Left lung (tissue), 14 donors: ENCODE results near the gene SOX11. TPM values are rescaled to one million over a fixed set of nuclear protein-coding genes. Genes with fewer than 3 reads are reported as not detected.
A peak's percentile ranks its signal among the peaks of the same experiment; 100 is the strongest.
"Not testable (repeated sequence)": the region's sequence is repeated elsewhere in the genome, so short reads cannot be mapped to it uniquely, and the experiment has no call there.

Experiments
- ATAC-seq: fragments of 200-7000 bp; cut with Tn5 transposase; one replicate; pipeline ENCODE4 v1.9.1; 2020; ENCODE audit warnings: moderate library complexity
- DNase-seq, 4 donors: peaks; one replicate each; pipeline ENCODE4 v3.0.0-alpha.2; 2013 to 2020
- H3K27ac ChIP-seq, 2 donors: fragments of 200-600 bp; sonication (generic) in 1 of 2; one replicate each; pipeline versions ENCODE4 v1.5.0 to v1.8.0; 2020 to 2021
- H3K27me3 ChIP-seq, 2 donors: fragments of 200-600 bp; sonication (generic) in 1 of 2; one replicate each; pipeline versions ENCODE4 v1.5.0 to v1.8.0; 2020 to 2021
- H3K36me3 ChIP-seq, 2 donors: fragments of 200-600 bp; sonication (generic) in 1 of 2; one replicate each; pipeline versions ENCODE4 v1.5.0 to v1.8.0; 2020 to 2021
- H3K4me1 ChIP-seq, 2 donors: fragments of 200-600 bp; one replicate each; pipeline ENCODE4 v1.8.0; 2021
- H3K4me3 ChIP-seq, 2 donors: fragments of 200-600 bp; sonication (generic) in 1 of 2; one replicate each; pipeline versions ENCODE4 v1.5.0 to v1.8.0; 2020 to 2021; ENCODE audit warnings: mild to moderate bottlenecking in 1 of 2
- H3K9me3 ChIP-seq, 2 donors: fragments of 200-600 bp; sonication (generic) in 1 of 2; one replicate each; pipeline versions ENCODE4 v1.5.0 to v1.8.0; 2020 to 2021
- CTCF ChIP-seq, 2 donors: fragments of 200-600 bp; sonication (generic) in 1 of 2; IDR thresholded peaks; one replicate each; pipeline versions ENCODE4 v1.5.0 to v1.8.0; 2021; ENCODE audit warnings: antibody characterized with exemption in 2 of 2
- intact Hi-C, 2 donors: fragments of 100-400 bp; cut with DNase I; formaldehyde crosslinking; loops; one replicate each; pipeline versions ENCODE4 v1.11.2 to v1.14.2; 2022
- long read RNA-seq, 12 donors: library from polyadenylated mRNA in 2 of 12; unstranded in 2 of 12; transcript quantifications; one replicate each; pipeline ENCODE4 v2.0.0 and lab custom pipeline, GENCODE V29; 2019 to 2026
- polyA plus RNA-seq, 6 donors: library from polyadenylated mRNA; unstranded; fragments of 120-200 nt; gene quantifications; one replicate each; pipeline ENCODE4 v1.2.1, GENCODE V29; 2013; ENCODE audit not compliant: insufficient read length in 6 of 6
- total RNA-seq, 2 donors: library from RNA; stranded (reverse); fragmentation: NEBNext Ultra II Directional; extraction: Animal tissue kit (Norgen Biotek cat#: 25700); gene quantifications; one replicate each; pipeline ENCODE4 v1.2.1, GENCODE V29; 2021
- donor health status: DM: no; HTN: yes; CAD: no.
- donor health status: DM: no; HTN: no; CAD: no.

The SOX11 gene
- under 1 TPM; 0.05 to 0.23 TPM for total RNA-seq
- 10 to 100 TPM; 39.2 to 48.1 (median 44.4) TPM for polyA plus RNA-seq
- long read RNA-seq, donor 1, full-length matches to known transcripts: 183 of 183 reads
- long read RNA-seq, donor 1, partial matches to known transcripts: 0 of 183 reads
- long read RNA-seq, donor 1, other reads (novel, unspliced or antisense): 0 of 183 reads
- long read RNA-seq, donor 2, full-length matches to known transcripts: 341 of 341 reads
- long read RNA-seq, donor 2, partial matches to known transcripts: 0 of 341 reads
- long read RNA-seq, donor 2, other reads (novel, unspliced or antisense): 0 of 341 reads
- long read RNA-seq, donor 3, full-length matches to known transcripts: 145 of 145 reads
- long read RNA-seq, donor 3, partial matches to known transcripts: 0 of 145 reads
- long read RNA-seq, donor 3, other reads (novel, unspliced or antisense): 0 of 145 reads
- long read RNA-seq, donor 4: 0 reads
- long read RNA-seq, donor 5, full-length matches to known transcripts: 133 of 133 reads
- long read RNA-seq, donor 5, partial matches to known transcripts: 0 of 133 reads
- long read RNA-seq, donor 5, other reads (novel, unspliced or antisense): 0 of 133 reads
- long read RNA-seq, donor 6, full-length matches to known transcripts: 99 of 99 reads
- long read RNA-seq, donor 6, partial matches to known transcripts: 0 of 99 reads
- long read RNA-seq, donor 6, other reads (novel, unspliced or antisense): 0 of 99 reads
- long read RNA-seq, donor 7, full-length matches to known transcripts: 129 of 129 reads
- long read RNA-seq, donor 7, partial matches to known transcripts: 0 of 129 reads
- long read RNA-seq, donor 7, other reads (novel, unspliced or antisense): 0 of 129 reads
- long read RNA-seq, donor 8, full-length matches to known transcripts: 160 of 160 reads
- long read RNA-seq, donor 8, partial matches to known transcripts: 0 of 160 reads
- long read RNA-seq, donor 8, other reads (novel, unspliced or antisense): 0 of 160 reads
- long read RNA-seq, donor 9, full-length matches to known transcripts: 3 of 3 reads
- long read RNA-seq, donor 9, partial matches to known transcripts: 0 of 3 reads
- long read RNA-seq, donor 9, other reads (novel, unspliced or antisense): 0 of 3 reads
- long read RNA-seq, donor 10: 0 reads
- long read RNA-seq, donor 11, full-length matches to known transcripts: 336 of 336 reads
- long read RNA-seq, donor 11, partial matches to known transcripts: 0 of 336 reads
- long read RNA-seq, donor 11, other reads (novel, unspliced or antisense): 0 of 336 reads
- long read RNA-seq, donor 12, full-length matches to known transcripts: 122 of 122 reads
- long read RNA-seq, donor 12, partial matches to known transcripts: 0 of 122 reads
- long read RNA-seq, donor 12, other reads (novel, unspliced or antisense): 0 of 122 reads

DNA sequence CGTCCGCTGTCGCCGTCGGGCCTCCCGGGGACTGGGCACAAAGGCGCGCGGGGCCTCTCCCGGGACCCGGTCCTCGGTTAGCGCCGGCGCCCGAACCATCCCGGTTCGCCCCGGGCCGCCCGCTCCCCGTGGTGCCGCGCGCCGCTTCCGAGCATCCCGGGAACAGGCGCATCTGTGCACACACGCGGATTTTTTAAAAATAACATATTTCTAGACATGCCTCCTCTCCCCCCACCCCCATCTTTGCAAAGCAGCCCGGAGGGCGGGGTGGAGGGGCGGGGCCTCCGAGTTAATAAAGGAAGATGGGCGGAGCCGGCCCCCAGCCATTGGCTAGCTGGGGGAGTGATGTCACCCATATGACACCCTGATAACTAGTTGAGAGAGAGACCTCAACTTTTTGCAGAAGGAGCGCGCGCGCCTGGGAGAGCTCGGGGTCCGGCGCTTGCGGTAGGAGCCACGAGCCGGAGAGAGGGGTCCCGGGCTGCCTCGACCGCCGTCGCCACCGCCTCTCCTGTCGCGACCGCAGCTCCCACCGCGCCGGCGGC, at the start of gene SOX11:
Gene SOX11, plus strand, starts transcription at position 400 of the 545 bp plus-strand sequence. CDS start 338 bp downstream, outside the sequence.
- no peak within 1 kb of the TSS for H3K27ac ChIP-seq

DNA sequence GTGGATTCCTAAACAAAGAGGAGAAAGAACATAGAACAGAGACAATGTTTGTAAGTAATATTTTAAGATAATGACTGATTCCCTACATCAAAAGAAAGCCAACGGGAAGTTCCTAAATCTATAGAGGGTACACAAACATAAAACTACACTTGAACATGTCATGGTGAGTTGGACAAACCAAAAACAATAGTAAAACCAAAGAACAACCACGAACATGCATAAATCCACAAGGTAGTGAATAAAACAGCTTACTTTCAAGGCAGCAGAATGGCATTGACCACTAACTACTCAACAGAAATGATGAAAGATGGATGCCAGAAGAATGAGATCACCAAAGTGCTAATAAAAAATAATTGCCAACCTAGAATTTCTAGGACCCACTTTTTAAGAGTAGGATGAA, 39.5 kb upstream of the SOX11 start:
- intact Hi-C loops, H3K4me1 ChIP-seq, H3K36me3 ChIP-seq, H3K27ac ChIP-seq, H3K9me3 ChIP-seq, H3K4me3 ChIP-seq, ATAC-seq, H3K27me3 ChIP-seq, DNase-seq: not testable (repeated sequence)

More for the DNA sequence above, at the start of gene SOX11:
- TF ChIP-seq CTCF (IDR thresholded peaks at IDR 0.05): no peak
- peak; percentile 29 for ATAC-seq
- H3K4me1 ChIP-seq: peaks cover 5 to 38% of the 10 kb centered on the region in 2 donors
- H3K36me3 ChIP-seq: no peaks in the 10 kb centered on the region
- peaks cover 77 to 95% of the 10 kb centered on the region in 2 donors for H3K27me3 ChIP-seq
- no peaks in the 10 kb centered on the region for H3K9me3 ChIP-seq
- H3K4me3 ChIP-seq: peak within 1 kb of the TSS; percentile 3 to 21
- peak in 3 of 4 donors; percentile 76 to 98 (median 97) for DNase-seq
- intact Hi-C loops: no loop called here

DNA sequence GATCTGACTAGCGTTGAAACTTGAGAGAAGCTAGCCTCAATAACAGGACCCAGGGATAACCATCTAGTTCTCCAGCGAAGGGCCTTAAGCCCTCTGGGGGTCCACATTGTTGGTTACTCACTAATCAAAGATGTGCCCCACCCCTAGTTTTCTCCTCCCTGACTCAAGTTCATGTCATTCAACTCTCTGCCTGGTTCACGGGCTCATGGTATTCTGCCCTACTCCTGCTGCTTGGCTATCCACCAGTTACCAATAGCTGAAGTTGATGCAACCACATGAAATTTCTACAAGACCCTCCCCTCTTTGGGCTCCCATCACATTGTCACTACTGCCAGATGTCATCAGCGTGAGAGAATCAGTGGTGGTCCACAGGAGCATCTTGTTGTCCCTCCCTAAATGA, 38.4 kb upstream of the SOX11 start:
- H3K27ac ChIP-seq, H3K9me3 ChIP-seq, DNase-seq, H3K4me3 ChIP-seq, intact Hi-C loops, H3K36me3 ChIP-seq, ATAC-seq, H3K4me1 ChIP-seq, H3K27me3 ChIP-seq: not testable (repeated sequence)

- ATAC-seq (no peak), DNase-seq (no peak)
- intact Hi-C loops: no loop called here
- no peak for TF ChIP-seq CTCF (IDR thresholded peaks at IDR 0.05)
- no peaks in the 10 kb centered on the region for H3K9me3 ChIP-seq
- no peaks in the 10 kb centered on the region for H3K36me3 ChIP-seq
- H3K27ac ChIP-seq: no peak overlapping the region
- no peak overlapping the region for H3K4me3 ChIP-seq
- no peaks in the 10 kb centered on the region for H3K27me3 ChIP-seq
- H3K4me1 ChIP-seq: no peaks in the 10 kb centered on the region
Measured at GRCh38 chr2:5657231-5657630, 35.0 kb upstream of the SOX11 start.

DNA sequence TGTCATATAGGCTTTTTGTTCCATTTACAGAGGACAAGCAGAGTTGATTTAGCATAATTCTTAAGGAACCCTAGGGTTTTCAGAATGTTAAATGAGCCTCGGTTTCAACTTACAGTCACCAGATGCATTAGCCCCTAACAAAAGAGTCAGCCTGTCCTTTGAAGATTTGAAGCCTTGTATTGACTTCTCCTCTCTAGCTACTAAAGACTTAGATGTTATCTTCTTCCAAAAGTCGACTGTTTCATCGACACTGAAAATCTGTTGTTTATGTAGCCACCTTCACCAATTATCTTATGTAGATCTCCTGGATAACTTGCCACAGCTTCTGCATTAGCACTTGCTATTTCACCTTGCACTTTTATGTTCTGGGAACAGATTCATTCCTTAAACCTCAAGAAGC, 31.6 kb upstream of the SOX11 start:
- no peaks in the 10 kb centered on the region for H3K9me3 ChIP-seq
- intact Hi-C loops: no loop called here

More for the DNA sequence above, 31.6 kb upstream of the SOX11 start:
- Histone ChIP-seq H3K4me3 (no peak overlapping the region), H3K36me3 (no peaks in the 10 kb centered on the region), H3K4me1 (no peaks in the 10 kb centered on the region), H3K27ac (no peak overlapping the region), H3K27me3 (no peaks in the 10 kb centered on the region)
- no peak for TF ChIP-seq CTCF (IDR thresholded peaks at IDR 0.05)
- no peak for DNase-seq
- no peak for ATAC-seq
